SJSA1 (cell line): ENCODE measurements around the gene SCAMP1. TPM values are rescaled to one million over a fixed set of nuclear protein-coding genes. Genes with fewer than 3 reads are reported as not detected.
A peak's percentile ranks its signal among the peaks of the same experiment; 100 is the strongest.

Experiments
- DNase-seq, 2 experiments: peaks; one replicate each; pipeline ENCODE4 v3.0.0-alpha.2; 2015 to 2020; ENCODE audit warnings: low spot score in 2 of 2, low read depth in 1 of 2
- H3K27ac ChIP-seq: fragments of 250-450 bp; sonication (Bioruptor Pico); 2 replicates; pipeline ENCODE4 v1.5.1; 2020; ENCODE audit warnings: mild to moderate bottlenecking, moderate library complexity
- H3K27me3 ChIP-seq: fragments of 250-450 bp; sonication (Bioruptor Pico); replicated peaks from 2 replicates; pipeline ENCODE4 v1.5.1; 2020; ENCODE audit warnings: mild to moderate bottlenecking, moderate library complexity
- H3K36me3 ChIP-seq: fragments of 250-450 bp; sonication (Bioruptor Pico); 2 replicates; pipeline ENCODE4 v1.5.1; 2020; ENCODE audit warnings: mild to moderate bottlenecking
- H3K4me1 ChIP-seq: fragments of 250-450 bp; sonication (Bioruptor Pico); replicated peaks from 2 replicates; pipeline ENCODE4 v1.6.1; 2021; ENCODE audit warnings: mild to moderate bottlenecking
- H3K4me3 ChIP-seq: fragments of 250-450 bp; sonication (Bioruptor Pico); 2 replicates; pipeline ENCODE4 v1.5.1; 2020; ENCODE audit warnings: mild to moderate bottlenecking
- H3K9me3 ChIP-seq: fragments of 250-450 bp; sonication (Bioruptor Pico); replicated peaks from 2 replicates; pipeline ENCODE4 v1.5.1; 2020; ENCODE audit warnings: mild to moderate bottlenecking
- total RNA-seq: library from RNA; depleted of rRNA; stranded (reverse); fragments of >200 nt; shearing (Covaris generic); gene quantifications from 2 replicates; pipeline ENCODE4 v1.2.3, GENCODE V29; 2014

Gene SCAMP1
- total RNA-seq, 1 experiment from 2014 or later: 42.3 TPM

- H3K9me3 ChIP-seq: no peaks in the 10 kb centered on the region; the same call in 1 of the 2 replicates
- H3K27ac ChIP-seq: no peak overlapping the region
- H3K4me3 ChIP-seq: no peak overlapping the region
- H3K36me3 ChIP-seq: no peaks in the 10 kb centered on the region
- no peak for DNase-seq
- no peaks in the 10 kb centered on the region for H3K4me1 ChIP-seq
- no peaks in the 10 kb centered on the region for H3K27me3 ChIP-seq
Observed at GRCh38 chr5:78473751-78474150, 113.3 kb downstream of the SCAMP1 start.

DNA sequence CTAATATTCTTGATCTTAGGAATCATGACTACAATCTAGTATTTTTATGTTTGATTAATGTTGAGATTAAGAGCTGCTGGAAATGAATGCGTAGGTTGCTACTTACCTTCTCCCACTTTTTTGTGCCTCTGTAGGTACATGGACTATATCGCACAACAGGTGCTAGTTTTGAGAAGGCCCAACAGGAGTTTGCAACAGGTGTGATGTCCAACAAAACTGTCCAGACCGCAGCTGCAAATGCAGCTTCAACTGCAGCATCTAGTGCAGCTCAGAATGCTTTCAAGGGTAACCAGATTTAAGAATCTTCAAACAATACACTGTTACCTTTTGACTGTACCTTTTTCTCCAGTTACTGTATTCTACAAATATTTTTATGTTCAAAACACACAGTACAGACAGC lies 115.0 kb downstream of the SCAMP1 start:
- H3K9me3 ChIP-seq: no peaks in the 10 kb centered on the region; the same call in 1 of the 2 replicates
- no peak overlapping the region for H3K4me3 ChIP-seq
- H3K27me3 ChIP-seq: no peaks in the 10 kb centered on the region
- H3K4me1 ChIP-seq: no peaks in the 10 kb centered on the region
- H3K27ac ChIP-seq: no peak overlapping the region
- no peaks in the 10 kb centered on the region for H3K36me3 ChIP-seq
- no peak for DNase-seq

- Histone ChIP-seq H3K4me1 (no peaks in the 10 kb centered on the region), H3K36me3 (no peaks in the 10 kb centered on the region), H3K27ac (no peak overlapping the region), H3K9me3 (no peaks in the 10 kb centered on the region; the same call in 1 of the 2 replicates), H3K4me3 (no peak overlapping the region), H3K27me3 (no peaks in the 10 kb centered on the region)
- DNase-seq: no peak
Observed at GRCh38 chr5:78476795-78477194, 116.4 kb downstream of the SCAMP1 start.

GRCh38 chr5:78482948-78483347 lies 122.5 kb downstream of the SCAMP1 start:
- H3K27ac ChIP-seq: no peak overlapping the region
- DNase-seq: no peak
- peaks cover 14% of the 10 kb centered on the region for H3K36me3 ChIP-seq
- H3K4me1 ChIP-seq: no peaks in the 10 kb centered on the region
- no peaks in the 10 kb centered on the region; the same call in 1 of the 2 replicates for H3K9me3 ChIP-seq
- no peaks in the 10 kb centered on the region for H3K27me3 ChIP-seq
- no peak overlapping the region for H3K4me3 ChIP-seq

DNA sequence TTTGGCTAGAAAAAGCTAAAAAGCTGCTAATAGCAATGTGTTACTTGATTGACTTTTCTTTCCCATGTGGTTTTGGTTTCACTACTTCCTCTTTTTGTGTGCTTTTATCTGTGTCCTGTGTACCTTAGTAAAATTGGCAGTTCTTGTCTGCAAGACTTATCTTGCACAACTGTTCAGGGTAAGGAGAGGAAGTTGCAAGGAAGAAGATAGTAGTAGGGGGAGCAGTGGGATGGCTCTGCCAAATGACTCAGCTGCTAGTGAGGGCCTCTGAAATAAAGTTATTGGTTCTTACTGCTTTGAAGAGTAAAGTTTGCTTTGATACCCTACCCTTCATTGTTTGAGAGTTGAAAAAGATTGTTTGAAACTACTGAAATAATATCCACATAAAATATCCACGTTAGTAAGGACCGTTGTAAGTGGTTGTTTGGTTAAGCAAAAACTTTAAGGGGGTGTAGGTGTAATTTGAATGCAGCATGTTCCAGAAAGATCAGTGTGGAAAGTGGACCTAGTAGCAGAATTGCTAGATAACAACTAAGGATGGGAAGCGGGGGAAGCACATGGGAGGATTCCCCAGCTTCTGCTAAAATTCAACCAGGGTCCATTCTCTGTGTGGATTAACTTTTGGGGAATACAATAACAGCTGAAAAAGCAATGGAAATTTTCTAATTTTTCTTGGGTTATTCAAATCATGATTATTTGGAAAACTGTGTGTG lies 123.5 kb downstream of the SCAMP1 start:
- DNase-seq: no peak
- Histone ChIP-seq H3K27me3 (no peaks in the 10 kb centered on the region), H3K27ac (no peak overlapping the region), H3K4me1 (no peaks in the 10 kb centered on the region), H3K36me3 (peaks cover 22% of the 10 kb centered on the region), H3K9me3 (no peaks in the 10 kb centered on the region), H3K4me3 (no peak overlapping the region)

DNA sequence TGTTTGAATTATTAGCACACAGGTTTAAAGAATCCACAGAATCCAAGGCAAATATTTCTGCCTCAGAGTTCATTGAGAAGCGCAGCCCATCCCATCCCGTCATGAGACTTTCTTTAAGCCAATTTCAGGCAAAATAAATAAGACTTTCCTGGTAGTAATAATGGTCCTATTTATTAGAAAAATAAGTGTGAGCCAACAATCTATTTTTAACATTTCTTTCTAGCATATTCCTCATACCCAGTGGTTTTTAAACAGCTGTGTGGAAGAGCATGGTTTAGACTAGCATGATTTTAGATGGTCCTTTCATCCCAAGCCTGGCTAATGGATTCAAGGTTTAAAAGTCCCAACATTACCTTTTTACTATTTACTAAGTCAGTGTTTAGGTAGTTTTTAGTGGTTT lies 125.8 kb downstream of the SCAMP1 start:
- Histone ChIP-seq H3K4me3 (no peak overlapping the region), H3K36me3 (peaks cover 22% of the 10 kb centered on the region), H3K27ac (no peak overlapping the region), H3K4me1 (peaks cover 4% of the 10 kb centered on the region), H3K27me3 (no peaks in the 10 kb centered on the region), H3K9me3 (no peaks in the 10 kb centered on the region)
- no peak for DNase-seq

GRCh38 chr5:78487846-78488245 lies 127.4 kb downstream of the SCAMP1 start:
- Histone ChIP-seq H3K36me3 (peaks cover 22% of the 10 kb centered on the region), H3K27me3 (no peaks in the 10 kb centered on the region), H3K9me3 (no peaks in the 10 kb centered on the region), H3K4me1 (peaks cover 7% of the 10 kb centered on the region), H3K27ac (no peak overlapping the region), H3K4me3 (no peak overlapping the region)
- no peak for DNase-seq

- Histone ChIP-seq H3K27me3 (no peaks in the 10 kb centered on the region), H3K9me3 (no peaks in the 10 kb centered on the region), H3K27ac (no peak overlapping the region), H3K4me3 (no peak overlapping the region), H3K36me3 (peaks cover 19% of the 10 kb centered on the region), H3K4me1 (peaks cover 7% of the 10 kb centered on the region)
- peak in 1 of 2 experiments; percentile 25 for DNase-seq
Observed at GRCh38 chr5:78490709-78491485, 130.5 kb downstream of the SCAMP1 start.

DNA sequence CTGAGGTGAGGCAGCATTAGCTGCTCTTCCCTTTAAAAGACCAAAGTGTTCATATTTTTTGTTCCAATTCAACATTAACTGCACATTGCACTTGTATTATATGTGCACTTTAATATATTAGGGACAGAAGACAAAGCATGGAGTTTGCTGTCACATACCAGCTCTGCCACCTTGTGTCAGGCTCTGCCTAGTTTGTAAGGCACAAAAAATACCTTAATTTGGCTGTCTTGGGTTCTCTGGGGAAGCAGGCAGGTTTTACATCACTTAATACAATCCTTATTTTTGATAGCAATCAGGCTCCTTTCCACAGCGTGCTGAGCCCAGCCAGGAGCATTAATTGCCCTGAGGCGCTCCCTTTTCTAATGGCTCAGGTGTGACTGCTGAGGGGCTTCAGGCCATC lies 131.8 kb downstream of the SCAMP1 start:
- Histone ChIP-seq H3K27me3 (no peaks in the 10 kb centered on the region), H3K36me3 (peaks cover 15% of the 10 kb centered on the region), H3K9me3 (no peaks in the 10 kb centered on the region), H3K4me1 (peaks cover 7% of the 10 kb centered on the region), H3K27ac (no peak overlapping the region), H3K4me3 (no peak overlapping the region)
- DNase-seq: no peak

DNA sequence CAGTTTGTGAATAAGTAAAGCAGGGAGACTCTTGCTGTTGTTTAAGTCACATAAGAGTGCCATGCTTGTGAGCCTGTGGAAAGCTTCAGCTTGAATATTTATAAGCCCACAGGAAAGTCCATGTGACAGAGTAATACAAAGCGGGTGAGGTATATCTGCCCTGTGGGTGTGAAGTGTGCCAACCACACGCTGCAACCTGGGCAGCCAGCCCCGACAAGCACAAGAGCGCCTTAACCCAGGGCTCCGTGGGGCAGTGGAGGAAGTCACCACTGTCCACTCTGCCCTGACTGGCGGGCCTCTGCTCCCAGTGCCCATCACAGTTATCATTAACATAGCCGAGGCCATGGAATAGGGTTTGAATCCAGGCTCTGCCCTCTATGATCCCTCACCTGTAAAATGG lies 132.2 kb downstream of the SCAMP1 start:
- H3K27me3 ChIP-seq: no peaks in the 10 kb centered on the region
- DNase-seq: no peak
- no peaks in the 10 kb centered on the region for H3K9me3 ChIP-seq
- peaks cover 7% of the 10 kb centered on the region for H3K4me1 ChIP-seq
- H3K36me3 ChIP-seq: peaks cover 11% of the 10 kb centered on the region
- no peak overlapping the region for H3K4me3 ChIP-seq
- no peak overlapping the region for H3K27ac ChIP-seq

GRCh38 chr5:78495800-78496199 lies 135.4 kb downstream of the SCAMP1 start:
- Histone ChIP-seq H3K27ac (no peak overlapping the region), H3K27me3 (no peaks in the 10 kb centered on the region), H3K4me1 (peaks cover 7% of the 10 kb centered on the region), H3K36me3 (no peaks in the 10 kb centered on the region), H3K4me3 (no peak overlapping the region), H3K9me3 (no peaks in the 10 kb centered on the region)
- DNase-seq: no peak

- Histone ChIP-seq H3K36me3 (no peaks in the 10 kb centered on the region), H3K4me3 (no peak overlapping the region), H3K27me3 (no peaks in the 10 kb centered on the region), H3K9me3 (no peaks in the 10 kb centered on the region), H3K27ac (no peak overlapping the region), H3K4me1 (peaks cover 1% of the 10 kb centered on the region)
- no peak for DNase-seq
Observed at GRCh38 chr5:78496373-78496772, 136.0 kb downstream of the SCAMP1 start.

GRCh38 chr5:78497573-78498533 lies 137.4 kb downstream of the SCAMP1 start:
- H3K27ac ChIP-seq: no peak overlapping the region
- DNase-seq: no peak
- no peaks in the 10 kb centered on the region for H3K36me3 ChIP-seq
- H3K4me3 ChIP-seq: no peak overlapping the region
- peaks cover 7% of the 10 kb centered on the region for H3K4me1 ChIP-seq
- no peaks in the 10 kb centered on the region for H3K27me3 ChIP-seq
- H3K9me3 ChIP-seq: no peaks in the 10 kb centered on the region
